PC-3 (cell line): ENCODE results near the gene C1QTNF9.

Experiments used
- EZH2phosphoT487 ChIP-seq: fragments of 300-600 bp; sonication (generic); IDR thresholded peaks from 2 replicates; pipeline ENCODE4 v1.6.1; 2018; ENCODE audit warnings: mild to moderate bottlenecking, antibody characterized with exemption, low read length, borderline replicate concordance
- TF ChIP-seq, protein P1 (sequence below): fragments of 300-600 bp; sonication (generic); conservative IDR thresholded peaks from 2 replicates; pipeline ENCODE4 v1.5.1; 2017; ENCODE audit warnings: antibody characterized with exemption, low read depth, mild to moderate bottlenecking, low read length

DNA sequence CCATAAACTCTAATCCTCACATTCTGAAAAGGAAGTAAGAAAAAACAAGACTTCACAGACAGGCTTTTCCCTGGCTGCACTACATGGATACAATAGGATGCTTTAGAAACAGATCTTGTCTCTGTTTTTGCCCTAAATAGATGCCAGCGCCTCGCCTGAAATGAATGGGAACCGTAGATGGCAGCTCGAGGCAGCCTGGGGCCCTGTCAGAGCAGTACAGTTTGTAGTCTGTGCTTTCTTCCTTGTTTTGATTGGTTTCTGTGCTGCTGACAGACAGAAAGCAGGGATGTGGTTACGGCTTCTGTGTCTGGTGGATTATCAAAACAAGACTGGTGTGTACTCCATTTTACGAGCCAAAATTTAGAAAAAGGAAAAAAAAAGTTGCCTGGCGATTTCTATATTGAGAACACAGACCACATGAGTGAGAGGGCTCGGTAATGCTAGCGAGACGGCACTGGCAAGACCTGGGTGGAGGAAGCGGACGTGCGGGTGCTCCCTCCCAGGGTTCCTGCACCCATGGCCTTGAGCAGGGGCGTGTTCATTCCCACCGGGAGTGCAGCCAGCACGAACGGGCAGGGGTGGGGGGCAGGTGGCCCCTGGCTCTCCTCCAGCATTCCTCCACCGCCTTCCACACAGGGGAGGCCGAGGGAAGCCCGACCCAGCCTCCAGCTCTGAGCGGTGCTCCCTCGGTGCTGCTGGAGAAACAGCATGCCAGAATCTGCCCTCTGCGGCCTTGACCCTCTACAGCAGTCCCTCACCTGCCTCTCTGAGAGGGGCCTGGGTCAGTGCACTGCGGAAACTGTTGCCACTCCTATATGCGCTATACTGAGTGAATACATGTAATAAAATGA, 37.6 kb upstream of the C1QTNF9 start:
- TF ChIP-seq, protein P1, sequence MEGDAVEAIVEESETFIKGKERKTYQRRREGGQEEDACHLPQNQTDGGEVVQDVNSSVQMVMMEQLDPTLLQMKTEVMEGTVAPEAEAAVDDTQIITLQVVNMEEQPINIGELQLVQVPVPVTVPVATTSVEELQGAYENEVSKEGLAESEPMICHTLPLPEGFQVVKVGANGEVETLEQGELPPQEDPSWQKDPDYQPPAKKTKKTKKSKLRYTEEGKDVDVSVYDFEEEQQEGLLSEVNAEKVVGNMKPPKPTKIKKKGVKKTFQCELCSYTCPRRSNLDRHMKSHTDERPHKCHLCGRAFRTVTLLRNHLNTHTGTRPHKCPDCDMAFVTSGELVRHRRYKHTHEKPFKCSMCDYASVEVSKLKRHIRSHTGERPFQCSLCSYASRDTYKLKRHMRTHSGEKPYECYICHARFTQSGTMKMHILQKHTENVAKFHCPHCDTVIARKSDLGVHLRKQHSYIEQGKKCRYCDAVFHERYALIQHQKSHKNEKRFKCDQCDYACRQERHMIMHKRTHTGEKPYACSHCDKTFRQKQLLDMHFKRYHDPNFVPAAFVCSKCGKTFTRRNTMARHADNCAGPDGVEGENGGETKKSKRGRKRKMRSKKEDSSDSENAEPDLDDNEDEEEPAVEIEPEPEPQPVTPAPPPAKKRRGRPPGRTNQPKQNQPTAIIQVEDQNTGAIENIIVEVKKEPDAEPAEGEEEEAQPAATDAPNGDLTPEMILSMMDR, result no peak
- no peak for TF ChIP-seq EZH2phosphoT487
